Osteoblast (primary cell): Measurements from ENCODE around the gene SLC30A7. TPM values are rescaled to one million over a fixed set of nuclear protein-coding genes. Genes with fewer than 3 reads are reported as not detected.

Experiments
- DNase-seq: peaks from one replicate; pipeline ENCODE4 v3.0.0; 2011; ENCODE audit warnings: low spot score, mixed read lengths; ENCODE audit not compliant: insufficient read length; ENCODE audit errors: missing footprints
- H2AFZ ChIP-seq: 2 replicates; pipeline ENCODE4 v1.6.0; 2011; ENCODE audit warnings: mild to moderate bottlenecking, low read length
- H3K27ac ChIP-seq: 2 replicates; pipeline ENCODE4 v1.5.1; 2011; ENCODE audit warnings: mild to moderate bottlenecking, low read depth, low read length, moderate library complexity
- H3K27me3 ChIP-seq: 2 replicates; pipeline ENCODE4 v1.6.0; 2012; ENCODE audit warnings: mild to moderate bottlenecking, control low read depth, inconsistent platforms, low read length, moderate library complexity; ENCODE audit not compliant: insufficient read depth
- H3K36me3 ChIP-seq: 2 replicates; pipeline ENCODE4 v1.5.1; 2011; ENCODE audit warnings: mild to moderate bottlenecking, low read length, control low read depth, moderate library complexity; ENCODE audit not compliant: insufficient read depth
- H3K4me1 ChIP-seq: 2 replicates; pipeline ENCODE4 v1.5.1; 2011; ENCODE audit warnings: mild to moderate bottlenecking, low read length, control low read depth, moderate library complexity; ENCODE audit not compliant: insufficient read depth
- H3K4me2 ChIP-seq: 2 replicates; pipeline ENCODE4 v1.6.0; 2011; ENCODE audit warnings: mild to moderate bottlenecking, low read length; ENCODE audit not compliant: insufficient read depth
- H3K4me3 ChIP-seq: fragments of 200-600 bp; sonication (generic); 3 replicates; pipeline ENCODE4 v1.5.1; 2012; ENCODE audit warnings: mild to moderate bottlenecking, low read length, inconsistent platforms; ENCODE audit not compliant: insufficient read depth
- H3K79me2 ChIP-seq: 2 replicates; pipeline ENCODE4 v1.6.0; 2012; ENCODE audit warnings: mild to moderate bottlenecking, low read length, control low read depth, inconsistent platforms; ENCODE audit not compliant: insufficient read depth
- H3K9me3 ChIP-seq: 2 replicates; pipeline ENCODE4 v1.5.1; 2011; ENCODE audit warnings: low read depth, low read length, control low read depth
- H4K20me1 ChIP-seq: 2 replicates; pipeline ENCODE4 v1.6.0; 2012; ENCODE audit warnings: mild to moderate bottlenecking, low read length, control low read depth; ENCODE audit not compliant: insufficient read depth
- CTCF ChIP-seq: IDR thresholded peaks from 2 replicates; pipeline ENCODE4 v1.5.1; 2011; ENCODE audit warnings: mild to moderate bottlenecking, low read depth, low read length, moderate library complexity; ENCODE audit errors: extremely low read depth
- total RNA-seq: library from RNA; depleted of rRNA; stranded (reverse); fragments of >200 nt; gene quantifications from 2 replicates; pipeline ENCODE4 v1.2.3, GENCODE V29; 2012

Gene SLC30A7
- total RNA-seq, 1 donor = 69.8 TPM

GRCh38 chr1:100860397-100860991 lies 35.4 kb upstream of the SLC30A7 start:
- DNase-seq = no peak
- H2AFZ ChIP-seq = peak overlapping the region; percentile 45
- no peaks in the 10 kb centered on the region for H3K36me3 ChIP-seq
- H3K4me2 ChIP-seq = peak overlapping the region; percentile 20
- no peaks in the 10 kb centered on the region for H3K9me3 ChIP-seq
- no peaks in the 10 kb centered on the region for H3K79me2 ChIP-seq
- no peaks in the 10 kb centered on the region for H3K27me3 ChIP-seq
- no peak for TF ChIP-seq CTCF
- no peaks in the 10 kb centered on the region for H4K20me1 ChIP-seq
- H3K4me1 ChIP-seq = peaks cover 36% of the 10 kb centered on the region
- H3K27ac ChIP-seq = peak overlapping the region; percentile 93
- H3K4me3 ChIP-seq = no peak overlapping the region

- H3K4me1 ChIP-seq = peaks cover 42% of the 10 kb centered on the region
- H3K4me2 ChIP-seq = no peak overlapping the region
- no peaks in the 10 kb centered on the region for H3K9me3 ChIP-seq
- no peaks in the 10 kb centered on the region for H3K36me3 ChIP-seq
- no peak for TF ChIP-seq CTCF
- no peaks in the 10 kb centered on the region for H3K27me3 ChIP-seq
- H2AFZ ChIP-seq = no peak overlapping the region
- H3K27ac ChIP-seq = peak overlapping the region; percentile 93
- no peak overlapping the region for H3K4me3 ChIP-seq
- no peaks in the 10 kb centered on the region for H3K79me2 ChIP-seq
- H4K20me1 ChIP-seq = no peaks in the 10 kb centered on the region
- peak; percentile 53 for DNase-seq
Measured at GRCh38 chr1:100861379-100861778, 34.5 kb upstream of the SLC30A7 start.

GRCh38 chr1:100862591-100862990 lies 33.3 kb upstream of the SLC30A7 start:
- H3K4me2 ChIP-seq = peak overlapping the region; percentile 28
- H3K27ac ChIP-seq = peak overlapping the region; percentile 93
- no peaks in the 10 kb centered on the region for H3K79me2 ChIP-seq
- H3K36me3 ChIP-seq = no peaks in the 10 kb centered on the region
- no peak for TF ChIP-seq CTCF
- H3K9me3 ChIP-seq = no peaks in the 10 kb centered on the region
- peak; percentile 57 for DNase-seq
- H4K20me1 ChIP-seq = no peaks in the 10 kb centered on the region
- no peak overlapping the region for H3K4me3 ChIP-seq
- peaks cover 42% of the 10 kb centered on the region for H3K4me1 ChIP-seq
- H2AFZ ChIP-seq = peak overlapping the region; percentile 16
- no peaks in the 10 kb centered on the region for H3K27me3 ChIP-seq

GRCh38 chr1:100866041-100866900 lies 29.6 kb upstream of the SLC30A7 start:
- Histone ChIP-seq H3K4me2 (peak overlapping the region; percentile 74), H3K79me2 (no peaks in the 10 kb centered on the region), H4K20me1 (no peaks in the 10 kb centered on the region), H3K9me3 (no peaks in the 10 kb centered on the region), H3K4me1 (peaks cover 28% of the 10 kb centered on the region), H3K27ac (peak overlapping the region; percentile 88), H3K4me3 (peak overlapping the region; percentile 35), H3K36me3 (no peaks in the 10 kb centered on the region), H2AFZ (peak overlapping the region; percentile 54), H3K27me3 (no peaks in the 10 kb centered on the region)
- DNase-seq = no peak
- peak; percentile 63 for TF ChIP-seq CTCF
